Measurements from ENCODE around the gene OTOGL.

Gene OTOGL

GRCh38 chr12:80412343-80412953, 313.1 kb downstream of the OTOGL start:
- TF ChIP-seq EP300 (IDR thresholded peaks at IDR 0.05; ENCODE audit: borderline replicate concordance) (no peak), RAD21 (IDR thresholded peaks at IDR 0.05; ENCODE audit: low read depth) (peak; percentile 84), EGR1 (IDR thresholded peaks at IDR 0.05) (no peak)

GRCh38 chr12:80413462-80413861, 314.1 kb downstream of the OTOGL start:
- TF ChIP-seq NFIC (IDR thresholded peaks at IDR 0.05), result no peak
- TF ChIP-seq ZBTB7A (IDR thresholded peaks at IDR 0.05; ENCODE audit: low read depth), result no peak
- no peak for TF ChIP-seq FOXM1 (IDR thresholded peaks at IDR 0.05; ENCODE audit: borderline replicate concordance, low read depth)
- TF ChIP-seq TAF1 (IDR thresholded peaks at IDR 0.05; ENCODE audit: low read depth), result no peak
- TF ChIP-seq EGR1 (IDR thresholded peaks at IDR 0.05), result no peak
- TF ChIP-seq, protein P1, sequence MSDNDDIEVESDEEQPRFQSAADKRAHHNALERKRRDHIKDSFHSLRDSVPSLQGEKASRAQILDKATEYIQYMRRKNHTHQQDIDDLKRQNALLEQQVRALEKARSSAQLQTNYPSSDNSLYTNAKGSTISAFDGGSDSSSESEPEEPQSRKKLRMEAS (IDR thresholded peaks at IDR 0.05), result no peak
- no peak for TF ChIP-seq TCF12 (IDR thresholded peaks at IDR 0.05; ENCODE audit: low read depth)
- no peak for TF ChIP-seq CREB1 (IDR thresholded peaks at IDR 0.05; ENCODE audit: low read depth)
- no peak for TF ChIP-seq RAD21 (IDR thresholded peaks at IDR 0.05; ENCODE audit: low read depth)
- TF ChIP-seq TEAD4 (IDR thresholded peaks at IDR 0.05), result no peak
- TF ChIP-seq CEBPB (IDR thresholded peaks at IDR 0.05), result no peak
- TF ChIP-seq EP300 (IDR thresholded peaks at IDR 0.05; ENCODE audit: borderline replicate concordance), result no peak
- TF ChIP-seq, protein P2, sequence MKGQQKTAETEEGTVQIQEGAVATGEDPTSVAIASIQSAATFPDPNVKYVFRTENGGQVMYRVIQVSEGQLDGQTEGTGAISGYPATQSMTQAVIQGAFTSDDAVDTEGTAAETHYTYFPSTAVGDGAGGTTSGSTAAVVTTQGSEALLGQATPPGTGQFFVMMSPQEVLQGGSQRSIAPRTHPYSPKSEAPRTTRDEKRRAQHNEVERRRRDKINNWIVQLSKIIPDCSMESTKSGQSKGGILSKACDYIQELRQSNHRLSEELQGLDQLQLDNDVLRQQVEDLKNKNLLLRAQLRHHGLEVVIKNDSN (IDR thresholded peaks at IDR 0.05), result no peak
- TF ChIP-seq YY1 (IDR thresholded peaks at IDR 0.05; ENCODE audit: low read depth), result no peak
- TF ChIP-seq, protein P3, sequence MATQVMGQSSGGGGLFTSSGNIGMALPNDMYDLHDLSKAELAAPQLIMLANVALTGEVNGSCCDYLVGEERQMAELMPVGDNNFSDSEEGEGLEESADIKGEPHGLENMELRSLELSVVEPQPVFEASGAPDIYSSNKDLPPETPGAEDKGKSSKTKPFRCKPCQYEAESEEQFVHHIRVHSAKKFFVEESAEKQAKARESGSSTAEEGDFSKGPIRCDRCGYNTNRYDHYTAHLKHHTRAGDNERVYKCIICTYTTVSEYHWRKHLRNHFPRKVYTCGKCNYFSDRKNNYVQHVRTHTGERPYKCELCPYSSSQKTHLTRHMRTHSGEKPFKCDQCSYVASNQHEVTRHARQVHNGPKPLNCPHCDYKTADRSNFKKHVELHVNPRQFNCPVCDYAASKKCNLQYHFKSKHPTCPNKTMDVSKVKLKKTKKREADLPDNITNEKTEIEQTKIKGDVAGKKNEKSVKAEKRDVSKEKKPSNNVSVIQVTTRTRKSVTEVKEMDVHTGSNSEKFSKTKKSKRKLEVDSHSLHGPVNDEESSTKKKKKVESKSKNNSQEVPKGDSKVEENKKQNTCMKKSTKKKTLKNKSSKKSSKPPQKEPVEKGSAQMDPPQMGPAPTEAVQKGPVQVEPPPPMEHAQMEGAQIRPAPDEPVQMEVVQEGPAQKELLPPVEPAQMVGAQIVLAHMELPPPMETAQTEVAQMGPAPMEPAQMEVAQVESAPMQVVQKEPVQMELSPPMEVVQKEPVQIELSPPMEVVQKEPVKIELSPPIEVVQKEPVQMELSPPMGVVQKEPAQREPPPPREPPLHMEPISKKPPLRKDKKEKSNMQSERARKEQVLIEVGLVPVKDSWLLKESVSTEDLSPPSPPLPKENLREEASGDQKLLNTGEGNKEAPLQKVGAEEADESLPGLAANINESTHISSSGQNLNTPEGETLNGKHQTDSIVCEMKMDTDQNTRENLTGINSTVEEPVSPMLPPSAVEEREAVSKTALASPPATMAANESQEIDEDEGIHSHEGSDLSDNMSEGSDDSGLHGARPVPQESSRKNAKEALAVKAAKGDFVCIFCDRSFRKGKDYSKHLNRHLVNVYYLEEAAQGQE (IDR thresholded peaks at IDR 0.05; ENCODE audit: low read depth), result no peak

DNA sequence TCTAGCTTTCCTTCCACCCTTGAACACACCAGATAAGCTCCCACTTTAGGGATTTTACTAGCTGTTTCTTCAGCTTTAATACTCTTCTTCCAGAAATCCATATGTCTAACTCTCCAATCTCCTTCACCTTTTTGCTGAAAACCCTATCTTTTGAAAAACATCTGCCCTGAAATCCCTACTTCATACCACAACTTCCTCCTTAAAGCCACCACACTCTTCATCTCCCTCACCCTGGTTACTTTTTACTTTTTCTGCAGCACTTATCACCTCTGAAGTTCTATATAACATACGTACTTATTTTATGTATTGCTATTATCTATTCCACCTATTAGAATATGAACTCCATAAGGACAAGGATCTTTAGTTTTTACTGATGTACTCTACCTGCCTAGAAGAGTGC, 316.1 kb downstream of the OTOGL start:
- TF ChIP-seq CREB1 (IDR thresholded peaks at IDR 0.05; ENCODE audit: low read depth) (no peak), TAF1 (IDR thresholded peaks at IDR 0.05; ENCODE audit: low read depth) (no peak), EP300 (IDR thresholded peaks at IDR 0.05; ENCODE audit: borderline replicate concordance) (no peak), FOXM1 (IDR thresholded peaks at IDR 0.05; ENCODE audit: borderline replicate concordance, low read depth) (no peak), CEBPB (IDR thresholded peaks at IDR 0.05) (no peak), TCF12 (IDR thresholded peaks at IDR 0.05; ENCODE audit: low read depth) (no peak), RAD21 (IDR thresholded peaks at IDR 0.05; ENCODE audit: low read depth) (no peak), EGR1 (IDR thresholded peaks at IDR 0.05) (no peak), TEAD4 (IDR thresholded peaks at IDR 0.05) (no peak), YY1 (IDR thresholded peaks at IDR 0.05; ENCODE audit: low read depth) (no peak)
- TF ChIP-seq, protein P2 (IDR thresholded peaks at IDR 0.05), result no peak

- TF ChIP-seq, protein P3 (IDR thresholded peaks at IDR 0.05; ENCODE audit: low read depth), result no peak
- TF ChIP-seq, protein P1 (IDR thresholded peaks at IDR 0.05), result no peak
- TF ChIP-seq TAF1 (IDR thresholded peaks at IDR 0.05; ENCODE audit: low read depth) (no peak), CEBPB (IDR thresholded peaks at IDR 0.05) (no peak)
Observed at GRCh38 chr12:80419644-80420043, 320.3 kb downstream of the OTOGL start.

DNA sequence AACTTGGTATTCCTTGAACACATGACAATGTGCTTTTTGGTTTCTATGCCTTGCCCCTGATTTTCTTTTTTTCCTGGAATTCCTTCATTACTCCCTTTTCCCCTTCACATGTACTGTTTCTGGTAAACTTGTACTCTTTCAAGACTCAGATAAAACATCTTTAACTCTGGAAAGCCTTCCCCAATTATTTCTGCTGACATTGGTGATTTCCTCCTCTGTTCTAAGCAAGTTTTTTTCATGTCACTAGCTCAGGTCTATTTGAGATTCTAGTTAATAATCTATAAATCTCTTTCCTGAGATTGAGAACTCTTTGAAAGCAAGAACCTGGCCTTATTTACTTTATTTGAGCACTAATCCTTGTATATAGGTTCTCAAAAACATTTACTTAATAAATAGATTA, 320.7 kb downstream of the OTOGL start:
- TF ChIP-seq TAF1 (IDR thresholded peaks at IDR 0.05; ENCODE audit: low read depth) (no peak), NFIC (IDR thresholded peaks at IDR 0.05) (no peak), TCF12 (IDR thresholded peaks at IDR 0.05; ENCODE audit: low read depth) (no peak), CEBPB (IDR thresholded peaks at IDR 0.05) (no peak), FOXM1 (IDR thresholded peaks at IDR 0.05; ENCODE audit: borderline replicate concordance, low read depth) (no peak), YY1 (IDR thresholded peaks at IDR 0.05; ENCODE audit: low read depth) (no peak), ZBTB7A (IDR thresholded peaks at IDR 0.05; ENCODE audit: low read depth) (no peak), CREB1 (IDR thresholded peaks at IDR 0.05; ENCODE audit: low read depth) (no peak), RAD21 (IDR thresholded peaks at IDR 0.05; ENCODE audit: low read depth) (no peak), TEAD4 (IDR thresholded peaks at IDR 0.05) (no peak)
- TF ChIP-seq, protein P3 (IDR thresholded peaks at IDR 0.05; ENCODE audit: low read depth), result no peak
- TF ChIP-seq, protein P2 (IDR thresholded peaks at IDR 0.05), result no peak
- TF ChIP-seq, protein P1 (IDR thresholded peaks at IDR 0.05), result no peak
